Uterus (tissue), 4 donors: ENCODE measurements around the gene KCNJ9. TPM values are rescaled to one million over a fixed set of nuclear protein-coding genes. Genes with fewer than 3 reads are reported as not detected.
"Not testable (repeated sequence)": the region's sequence is repeated elsewhere in the genome, so short reads cannot be mapped to it uniquely, and the experiment has no call there.

Experiments
- DNase-seq, 2 donors: peaks; one replicate each; pipeline ENCODE4 v3.0.0-alpha.2; 2019 to 2020
- H3K27ac ChIP-seq, 2 donors: fragments of 200-600 bp; sonication (generic); 1 replicate in 1 of 2; 2 replicates in 1 of 2; pipeline ENCODE4 v1.5.1; 2016 to 2018
- H3K27me3 ChIP-seq, 2 donors: fragments of 200-600 bp; sonication (generic); one replicate each; pipeline ENCODE4 v1.5.1; 2018 to 2019; ENCODE audit warnings: control low read depth in 1 of 2
- H3K36me3 ChIP-seq, 2 donors: fragments of 200-600 bp; sonication (generic); one replicate each; pipeline ENCODE4 v1.5.1; 2019; ENCODE audit warnings: control low read depth in 1 of 2
- H3K4me1 ChIP-seq, 2 donors: fragments of 200-600 bp; sonication (generic); one replicate each; pipeline ENCODE4 v1.5.1; 2018 to 2019; ENCODE audit warnings: control low read depth in 1 of 2
- H3K4me3 ChIP-seq, 2 donors: fragments of 200-600 bp; sonication (generic); 1 replicate in 1 of 2; 2 replicates in 1 of 2; pipeline ENCODE4 v1.5.1; 2018 to 2019; ENCODE audit warnings: mild to moderate bottlenecking in 1 of 2
- H3K9me3 ChIP-seq, 2 donors: fragments of 200-600 bp; sonication (generic); one replicate each; pipeline ENCODE4 v1.5.1; 2019; ENCODE audit warnings: control low read depth in 1 of 2
- CTCF ChIP-seq, 4 experiments: fragments of 200-600 bp in 2 of 4; fragments of 450-650 bp in 2 of 4; sonication (generic) in 2 of 4; IDR thresholded peaks; one replicate each; pipeline ENCODE4 v1.5.1; 2016 to 2019; ENCODE audit warnings: antibody characterized with exemption in 4 of 4, mild to moderate bottlenecking in 2 of 4, moderate library complexity in 1 of 4
- POLR2A ChIP-seq, 2 donors: fragments of 450-650 bp; IDR thresholded peaks; one replicate each; pipeline ENCODE4 v1.6.1; 2016; ENCODE audit warnings: antibody characterized with exemption in 2 of 2, mild to moderate bottlenecking in 1 of 2, moderate library complexity in 1 of 2
- intact Hi-C: fragments of 100-400 bp; cut with DNase I; formaldehyde crosslinking; loops from one replicate; pipeline ENCODE4 v1.15.1; 2023; ENCODE audit warnings: low total_unique reads
- total RNA-seq, 4 donors: library from RNA; depleted of rRNA in 3 of 4; stranded (reverse); fragments of >200 nt in 3 of 4; gene quantifications; one replicate each; pipeline versions ENCODE4 v1.1.0 to v1.2.4, GENCODE V29; 2014 to 2023
- donor health status: DM: yes; HTN: yes; CAD: no.

The KCNJ9 gene
- total RNA-seq, 4 donors from 2014 or later: 0.28 TPM; not detected in 3

- no peaks in the 10 kb centered on the region for H3K36me3 ChIP-seq
Observed at GRCh38 chr1:160122978-160123495, 41.7 kb downstream of the KCNJ9 start.

GRCh38 chr1:160123726-160124125, 42.4 kb downstream of the KCNJ9 start:
- H3K27ac ChIP-seq: no peak overlapping the region
- no peak for TF ChIP-seq POLR2A (IDR thresholded peaks at IDR 0.05)
- TF ChIP-seq CTCF (IDR thresholded peaks at IDR 0.05): no peak
- H3K9me3 ChIP-seq: no peaks in the 10 kb centered on the region
- H3K36me3 ChIP-seq: no peaks in the 10 kb centered on the region
- no peaks in the 10 kb centered on the region for H3K4me1 ChIP-seq
- intact Hi-C loops: no loop called here
- no peak overlapping the region for H3K4me3 ChIP-seq
- H3K27me3 ChIP-seq: no peaks in the 10 kb centered on the region
- DNase-seq: no peak

More at GRCh38 chr1:160122978-160123495, 41.7 kb downstream of the KCNJ9 start:
- no peak for DNase-seq
- no peak overlapping the region for H3K27ac ChIP-seq
- H3K4me1 ChIP-seq: no peaks in the 10 kb centered on the region
- no peak overlapping the region for H3K4me3 ChIP-seq
- intact Hi-C loops: no loop called here
- H3K9me3 ChIP-seq: no peaks in the 10 kb centered on the region
- H3K27me3 ChIP-seq: no peaks in the 10 kb centered on the region
- no peak for TF ChIP-seq POLR2A (IDR thresholded peaks at IDR 0.05)
- TF ChIP-seq CTCF (IDR thresholded peaks at IDR 0.05): no peak

- Histone ChIP-seq H3K36me3 (no peaks in the 10 kb centered on the region), H3K27me3 (no peaks in the 10 kb centered on the region), H3K9me3 (no peaks in the 10 kb centered on the region), H3K4me1 (no peaks in the 10 kb centered on the region), H3K4me3 (no peak overlapping the region), H3K27ac (no peak overlapping the region)
- no peak for DNase-seq
- intact Hi-C loops: no loop called here
- TF ChIP-seq CTCF (IDR thresholded peaks at IDR 0.05) (no peak), POLR2A (IDR thresholded peaks at IDR 0.05) (no peak)
Observed at GRCh38 chr1:160124705-160125478, 43.6 kb downstream of the KCNJ9 start.

- Histone ChIP-seq H3K27ac (no peak overlapping the region), H3K4me1 (no peaks in the 10 kb centered on the region), H3K27me3 (no peaks in the 10 kb centered on the region), H3K36me3 (no peaks in the 10 kb centered on the region), H3K4me3 (no peak overlapping the region), H3K9me3 (no peaks in the 10 kb centered on the region)
- TF ChIP-seq POLR2A (IDR thresholded peaks at IDR 0.05): no peak
- TF ChIP-seq CTCF (IDR thresholded peaks at IDR 0.05): no peak
- DNase-seq: no peak
- intact Hi-C loops: no loop called here
Observed at GRCh38 chr1:160125746-160126145, 44.4 kb downstream of the KCNJ9 start.

GRCh38 chr1:160126342-160126741, 45.0 kb downstream of the KCNJ9 start:
- not testable (repeated sequence) for DNase-seq, H3K4me1 ChIP-seq

More at GRCh38 chr1:160126342-160126741, 45.0 kb downstream of the KCNJ9 start:
- H3K9me3 ChIP-seq, H3K4me3 ChIP-seq, H3K36me3 ChIP-seq, intact Hi-C loops, H3K27me3 ChIP-seq, H3K27ac ChIP-seq: not testable (repeated sequence)
